NCI-H2227 (cell line): ENCODE results near the gene IDE.
"Not testable (repeated sequence)": the region's sequence is repeated elsewhere in the genome, so short reads cannot be mapped to it uniquely, and the experiment has no call there.

Source experiments
- DNase-seq: peaks from one replicate; lab custom pipeline; 2025; ENCODE audit not compliant: unreplicated experiment; lab: John Stamatoyannopoulos, UW

The IDE gene

GRCh38 chr10:92420546-92421275, 153.2 kb downstream of the IDE start:
- DNase-seq = no peak

- no peak for DNase-seq
Observed at GRCh38 chr10:92419740-92420545, 153.9 kb downstream of the IDE start.

DNA sequence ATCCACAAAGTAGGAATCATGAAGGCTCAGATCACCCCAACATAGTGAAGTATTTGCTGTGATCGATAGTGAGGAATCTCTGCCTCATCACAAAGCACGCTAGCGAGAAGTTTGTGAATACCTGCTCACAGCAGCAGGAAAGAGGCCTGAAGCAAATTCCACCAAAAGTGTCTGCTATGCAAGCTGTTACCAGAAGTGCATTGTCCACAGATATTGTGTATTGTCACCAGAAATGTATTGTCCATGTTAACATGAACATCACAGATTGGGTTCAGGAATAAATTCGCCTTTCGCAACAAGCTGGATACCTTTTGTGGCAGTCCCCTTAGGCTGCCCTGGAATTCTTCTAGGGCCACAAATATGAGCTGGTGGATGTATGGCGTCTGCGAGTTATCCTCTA, 155.0 kb downstream of the IDE start:
- DNase-seq = no peak

DNA sequence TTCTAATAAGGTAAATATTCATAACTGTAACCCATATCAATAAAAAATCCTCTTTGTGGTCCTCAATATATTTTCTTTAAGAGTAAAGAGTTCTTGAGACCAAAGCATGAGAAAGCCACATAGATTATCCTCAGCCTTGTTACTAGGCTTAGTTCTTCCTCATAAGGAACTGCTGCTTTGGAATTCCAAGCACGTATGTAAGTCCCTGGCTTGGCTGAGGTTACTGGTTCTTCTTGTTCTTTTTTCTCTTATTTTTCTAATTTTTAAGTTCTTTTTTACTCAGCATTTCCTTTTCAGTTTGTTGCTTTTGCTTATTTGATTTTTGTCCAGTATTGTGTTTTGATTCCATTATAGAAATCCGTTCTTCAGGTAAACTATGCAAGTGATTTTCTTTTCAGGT, 155.7 kb downstream of the IDE start:
- no peak for DNase-seq

DNA sequence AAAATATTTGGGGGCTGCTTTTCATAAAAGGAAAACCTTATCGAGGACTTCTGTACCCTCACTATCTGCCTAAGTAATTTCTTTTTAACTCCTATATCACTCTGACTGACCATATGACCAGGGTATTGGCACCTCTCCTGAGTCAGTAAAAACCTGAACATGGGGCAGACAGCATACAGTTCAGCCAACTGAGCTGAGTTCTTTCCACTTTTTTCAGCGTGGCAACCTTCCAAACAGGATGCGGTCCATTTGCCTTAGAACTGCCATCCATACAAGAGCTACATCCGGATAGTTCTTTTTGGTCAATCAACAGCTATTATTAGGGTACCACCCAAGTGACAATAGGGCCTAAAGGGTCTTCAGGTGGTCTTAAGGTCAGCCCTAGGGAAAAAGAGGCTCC, 160.4 kb downstream of the IDE start:
- DNase-seq = no peak

DNA sequence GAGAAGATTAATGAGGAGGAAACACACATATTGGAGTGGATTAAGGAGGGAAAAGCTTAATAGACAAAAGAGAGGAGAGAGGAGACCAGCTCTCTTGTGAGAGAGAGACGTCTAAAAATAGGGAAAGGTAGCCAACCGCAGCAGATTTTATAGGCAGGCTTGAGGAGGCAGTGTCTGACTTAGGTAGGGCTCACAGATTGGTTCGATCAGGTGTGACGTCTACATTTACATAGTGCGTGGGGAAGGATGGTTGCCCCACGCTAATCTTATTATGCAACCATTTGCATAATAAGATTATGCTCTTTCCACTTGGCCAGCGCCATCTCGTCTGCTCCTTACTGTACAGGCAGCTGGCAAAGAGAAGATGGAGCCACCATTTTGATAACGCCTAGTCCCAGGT, 160.9 kb downstream of the IDE start:
- no peak for DNase-seq

DNA sequence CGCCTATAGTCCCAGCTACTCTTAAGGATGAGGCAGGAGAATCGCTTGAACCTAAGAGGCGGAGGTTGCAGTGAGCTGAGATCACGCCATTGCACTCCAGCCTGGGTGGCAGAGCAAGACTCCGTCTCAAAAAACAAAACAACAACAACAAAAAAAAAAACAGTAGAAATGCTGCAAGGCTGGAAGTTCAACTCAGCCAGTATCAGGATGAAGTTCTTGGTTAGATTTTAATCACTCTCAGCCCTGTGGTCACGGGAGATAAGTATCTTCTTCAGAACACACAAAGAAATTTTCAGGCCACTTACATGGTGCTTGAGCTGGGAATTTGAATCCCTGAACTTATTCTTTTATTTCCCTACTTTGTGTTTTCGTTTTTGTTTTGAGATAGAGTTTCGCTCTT, 162.5 kb downstream of the IDE start:
- DNase-seq = no peak

- DNase-seq = no peak
Observed at GRCh38 chr10:92410501-92410900, 163.4 kb downstream of the IDE start.

GRCh38 chr10:92408017-92408361, 165.9 kb downstream of the IDE start:
- DNase-seq = no peak

GRCh38 chr10:92407305-92408016, 166.4 kb downstream of the IDE start:
- no peak for DNase-seq

DNA sequence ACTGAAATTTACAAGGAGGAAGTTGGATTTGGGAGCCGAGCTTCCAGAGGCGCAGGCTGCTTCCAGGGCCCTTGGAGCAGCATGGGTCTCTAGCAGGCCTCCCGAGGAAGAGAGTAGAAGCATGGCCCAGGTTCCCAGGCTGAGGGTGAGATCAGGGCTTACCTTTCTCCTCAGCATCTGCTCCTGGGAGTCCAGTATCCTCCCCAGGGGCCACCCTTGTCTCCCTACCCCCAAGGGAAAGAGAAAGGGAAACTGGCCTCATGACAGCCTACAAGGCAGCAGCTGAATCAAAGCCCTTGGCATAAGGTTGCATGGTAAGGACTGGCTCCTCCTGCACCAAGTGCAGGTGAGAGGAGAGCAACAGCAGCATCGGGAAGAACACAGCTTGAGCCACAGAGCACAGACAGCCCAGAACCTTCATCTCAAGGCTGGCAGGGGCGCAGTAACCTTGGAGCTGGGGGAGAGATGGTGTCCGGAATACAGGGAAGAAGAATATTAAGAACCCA, 168.4 kb downstream of the IDE start:
- no peak for DNase-seq

GRCh38 chr10:92404612-92405418, 169.1 kb downstream of the IDE start:
- no peak for DNase-seq

GRCh38 chr10:92402234-92402633, 171.7 kb downstream of the IDE start:
- not testable (repeated sequence) for DNase-seq
